Measurements from ENCODE around the gene TRMT61A.
"Not testable (repeated sequence)": the region's sequence is repeated elsewhere in the genome, so short reads cannot be mapped to it uniquely, and the experiment has no call there.

The TRMT61A gene

DNA sequence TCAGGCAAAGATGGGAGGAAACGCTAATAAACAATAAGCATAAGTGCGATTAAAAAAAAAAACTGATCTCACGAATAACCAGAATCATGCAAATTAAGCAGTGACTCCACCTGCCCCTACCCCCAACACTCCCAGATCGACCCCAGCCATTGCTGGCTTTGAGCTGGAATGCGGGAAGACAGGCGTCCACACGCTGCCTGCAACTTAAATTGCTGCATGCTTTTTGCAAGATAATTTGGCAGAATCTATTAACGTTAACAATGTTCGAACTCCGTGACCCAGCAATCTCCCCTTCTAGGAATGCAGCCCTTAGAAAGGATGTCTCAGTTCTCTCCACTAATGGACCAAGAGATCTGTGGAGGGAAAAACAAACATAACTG, 5.4 kb upstream of the TRMT61A start:
- H3K27ac ChIP-seq = no peak overlapping the region
- TF ChIP-seq CTCF (IDR thresholded peaks at IDR 0.05; ENCODE audit: low read depth, low read length, missing control alignments) = no peak
- DNase-seq = no peak
- no peaks in the 10 kb centered on the region for H3K36me3 ChIP-seq (replicated peaks)
- in situ Hi-C loops (cut with HindIII; ENCODE audit: low pct_ligation_motif_present, low sequenced_read_pairs) = no loop called here
- peaks cover 11% of the 10 kb centered on the region for H3K27me3 ChIP-seq (replicated peaks)
- no peak overlapping the region for H3K4me3 ChIP-seq (ENCODE audit: low read depth, low read length)

DNA sequence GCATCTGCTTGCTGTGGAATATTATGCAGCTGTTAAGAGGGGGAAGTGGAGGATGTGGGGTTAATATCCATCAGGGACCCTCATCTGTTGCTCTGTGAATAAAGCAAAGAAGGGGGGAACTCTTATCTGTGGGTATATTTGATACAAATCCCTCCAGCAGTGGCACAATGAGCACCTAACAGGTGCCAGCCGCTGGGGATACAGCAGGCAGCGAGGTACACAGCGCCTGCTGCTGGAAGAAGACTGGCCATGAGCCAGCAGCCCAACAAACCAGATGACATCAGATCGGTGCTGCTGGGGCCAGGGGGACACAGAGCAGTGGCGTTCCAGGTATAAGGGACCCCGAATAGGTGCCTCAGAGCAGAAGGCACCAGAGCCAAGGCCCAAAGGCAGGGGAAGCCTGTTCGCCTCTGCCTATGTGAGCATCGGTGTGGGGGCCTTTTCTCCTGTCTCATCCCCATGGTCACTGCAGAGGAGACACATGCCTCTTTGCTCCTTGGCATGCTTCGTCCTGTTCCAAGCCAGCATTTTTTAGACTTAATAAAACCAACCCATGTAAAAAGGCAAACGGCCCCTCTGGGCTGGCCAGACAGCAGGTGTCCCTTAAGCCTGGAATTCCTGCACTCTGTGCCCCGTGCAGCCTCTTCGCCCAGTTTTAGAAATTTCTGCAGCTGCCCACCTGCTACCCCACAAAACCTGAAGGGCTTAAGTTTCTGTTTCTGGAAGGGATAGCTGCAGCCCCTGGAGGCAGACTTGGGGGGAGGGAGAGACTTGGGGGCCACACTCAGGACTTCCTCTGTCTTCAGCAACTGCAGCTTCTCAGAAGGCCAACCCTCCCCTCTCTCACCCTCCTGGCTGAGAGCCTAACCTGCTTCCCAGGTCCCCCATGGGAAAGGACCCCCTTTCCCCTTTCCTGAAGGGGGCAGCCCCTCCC, 4.7 kb upstream of the TRMT61A start:
- in situ Hi-C loops (cut with HindIII; ENCODE audit: low pct_ligation_motif_present, low sequenced_read_pairs) = no loop called here

DNA sequence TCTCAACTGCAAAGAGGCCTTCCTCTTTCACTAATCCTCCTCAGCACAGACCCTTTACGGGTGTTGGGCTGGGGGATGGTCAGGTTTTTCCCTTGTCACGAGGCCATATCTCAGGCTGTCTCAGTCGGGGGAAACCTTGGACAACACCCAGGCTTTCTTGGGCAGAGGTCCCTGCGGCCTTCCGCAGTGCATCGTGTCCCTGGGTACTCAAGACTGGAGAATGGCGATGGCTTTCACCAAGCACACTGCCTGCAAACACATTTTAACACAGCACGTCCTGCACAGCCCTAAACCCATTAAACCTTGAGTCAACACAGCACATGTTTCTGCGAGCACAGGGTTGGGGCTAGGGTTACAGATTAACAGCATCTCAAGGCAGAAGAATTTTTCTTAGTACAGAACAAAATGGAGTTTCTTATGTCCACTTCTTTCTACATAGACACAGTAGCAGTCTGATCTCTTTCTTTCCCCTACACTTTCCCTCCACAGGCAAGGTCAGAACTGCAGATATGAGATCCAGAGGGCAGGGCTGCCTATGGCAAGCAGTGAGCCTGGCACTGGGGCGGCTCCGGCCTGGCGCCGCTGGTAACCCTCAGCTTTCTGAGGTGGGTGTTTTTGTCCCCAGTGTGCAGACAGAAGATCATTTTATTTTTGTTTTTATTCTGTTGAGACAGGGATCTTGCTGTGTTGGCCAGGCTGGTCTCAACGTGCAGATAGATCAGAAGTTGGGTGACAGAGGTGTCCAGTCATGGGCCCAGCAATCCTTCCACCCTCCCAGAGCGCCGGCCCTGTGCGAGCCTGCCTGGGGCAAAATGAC, 3.4 kb upstream of the TRMT61A start:
- H3K27me3 ChIP-seq (replicated peaks) = peaks cover 11% of the 10 kb centered on the region

More for the DNA sequence above, 4.7 kb upstream of the TRMT61A start:
- H3K4me3 ChIP-seq (ENCODE audit: low read depth, low read length) = no peak overlapping the region
- no peak overlapping the region for H3K27ac ChIP-seq
- peaks cover 11% of the 10 kb centered on the region for H3K27me3 ChIP-seq (replicated peaks)
- no peaks in the 10 kb centered on the region for H3K36me3 ChIP-seq (replicated peaks)
- DNase-seq = no peak
- no peak for TF ChIP-seq CTCF (IDR thresholded peaks at IDR 0.05; ENCODE audit: low read depth, low read length, missing control alignments)

DNA sequence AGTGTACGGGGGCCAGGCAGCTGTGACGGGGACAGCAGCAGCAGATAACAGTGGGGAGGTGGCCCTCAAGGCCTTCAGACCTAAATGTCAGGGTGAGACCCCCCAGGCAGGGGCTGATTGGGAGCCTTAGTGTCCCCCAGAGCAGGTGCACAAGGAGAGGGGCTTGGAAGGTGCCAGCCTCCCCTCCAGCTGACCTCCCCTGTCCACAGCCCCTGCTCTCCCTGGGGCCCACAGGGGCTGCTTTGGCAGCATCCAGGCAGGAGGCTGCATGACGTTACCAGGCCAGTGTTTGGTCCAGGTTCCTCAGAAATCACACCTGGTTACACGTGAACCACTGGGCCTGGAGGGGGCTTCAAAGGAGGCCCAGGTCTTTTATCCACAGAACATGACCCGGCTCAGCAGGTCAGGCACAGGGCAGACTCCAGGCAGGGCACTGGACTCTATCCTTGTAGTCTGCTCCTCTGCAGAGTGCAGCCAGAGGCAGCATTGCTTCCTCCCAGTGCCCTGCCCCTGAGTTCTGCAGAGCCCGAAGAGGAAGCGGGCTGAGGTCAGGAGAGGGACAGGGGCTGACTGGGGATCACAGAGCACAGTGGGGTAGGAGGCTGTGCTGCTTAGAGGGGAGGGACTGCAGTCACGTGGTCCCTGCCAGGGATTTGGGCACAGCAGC, 2.6 kb upstream of the TRMT61A start:
- in situ Hi-C loops (cut with HindIII; ENCODE audit: low pct_ligation_motif_present, low sequenced_read_pairs) = no loop called here
- no peak overlapping the region for H3K27ac ChIP-seq

More for the DNA sequence above, 3.4 kb upstream of the TRMT61A start:
- H3K36me3 ChIP-seq (replicated peaks); in situ Hi-C loops (cut with HindIII; ENCODE audit: low pct_ligation_motif_present, low sequenced_read_pairs); DNase-seq; H3K4me3 ChIP-seq (ENCODE audit: low read depth, low read length); H3K27ac ChIP-seq: not testable (repeated sequence)

GRCh38 chr14:103526914-103527248, 2.1 kb upstream of the TRMT61A start:
- Histone ChIP-seq H3K4me3 (ENCODE audit: low read depth, low read length) (no peak overlapping the region), H3K27me3 (replicated peaks) (peaks cover 11% of the 10 kb centered on the region), H3K27ac (no peak overlapping the region), H3K36me3 (replicated peaks) (no peaks in the 10 kb centered on the region)
- DNase-seq = no peak
- in situ Hi-C loops (cut with HindIII; ENCODE audit: low pct_ligation_motif_present, low sequenced_read_pairs) = no loop called here
- TF ChIP-seq CTCF (IDR thresholded peaks at IDR 0.05; ENCODE audit: low read depth, low read length, missing control alignments) = no peak

More for the DNA sequence above, 2.6 kb upstream of the TRMT61A start:
- no peak for DNase-seq
- Histone ChIP-seq H3K4me3 (ENCODE audit: low read depth, low read length) (no peak overlapping the region), H3K36me3 (replicated peaks) (no peaks in the 10 kb centered on the region), H3K27me3 (replicated peaks) (peaks cover 11% of the 10 kb centered on the region)
- TF ChIP-seq CTCF (IDR thresholded peaks at IDR 0.05; ENCODE audit: low read depth, low read length, missing control alignments) = no peak

All from brain microvascular endothelial cell (primary cell).